Ammon's horn (tissue), 1 donor: ENCODE results near the gene RPS2.

Experiments
- DNase-seq: peaks from one replicate; pipeline ENCODE4 v3.0.0-alpha.2; 2016; ENCODE audit warnings: low spot score

The RPS2 gene

GRCh38 chr16:1998852-1999801 is 34.5 kb upstream of the RPS2 start:
- DNase-seq = no peak

GRCh38 chr16:1998360-1998835 is 33.8 kb upstream of the RPS2 start:
- DNase-seq = no peak

GRCh38 chr16:1997494-1998359 is 33.1 kb upstream of the RPS2 start:
- no peak for DNase-seq

GRCh38 chr16:1993731-1994131 is 29.1 kb upstream of the RPS2 start:
- DNase-seq = no peak

GRCh38 chr16:1992704-1993317 is 28.2 kb upstream of the RPS2 start:
- no peak for DNase-seq

- peak; percentile 83 for DNase-seq
These were observed 27.5 kb upstream of the RPS2 start for GRCh38 chr16:1991948-1992703.

- no peak for DNase-seq
These were observed 26.9 kb upstream of the RPS2 start for GRCh38 chr16:1991588-1991947.

- no peak for DNase-seq
These were observed 26.5 kb upstream of the RPS2 start for GRCh38 chr16:1991135-1991551.

- no peak for DNase-seq
These were observed 25.9 kb upstream of the RPS2 start for GRCh38 chr16:1990351-1991134.

- no peak for DNase-seq
These were observed 25.4 kb upstream of the RPS2 start for GRCh38 chr16:1990101-1990350.

GRCh38 chr16:1989209-1990100 is 24.8 kb upstream of the RPS2 start, which contains the start of gene SYNGR3:
Gene SYNGR3, plus strand, starts transcription at chr16:1989970. Its CDS starts 133 bp downstream, at chr16:1990103.
- no peak for DNase-seq

- DNase-seq = no peak
These were observed 22.6 kb upstream of the RPS2 start for GRCh38 chr16:1987198-1987597.

GRCh38 chr16:1985466-1986150 is 21.0 kb upstream of the RPS2 start:
- DNase-seq = no peak

GRCh38 chr16:1984347-1985225 is 20.0 kb upstream of the RPS2 start:
- DNase-seq = no peak

GRCh38 chr16:1983544-1984346 is 19.1 kb upstream of the RPS2 start, which contains the start of gene GFER:
Gene GFER, plus strand, starts transcription at chr16:1984193. Its CDS starts 26 bp downstream, at chr16:1984219.
- DNase-seq = peak; percentile 91

GRCh38 chr16:1982991-1983543 is 18.4 kb upstream of the RPS2 start:
- DNase-seq = no peak

- DNase-seq = peak; percentile 65
These were observed 17.4 kb upstream of the RPS2 start for GRCh38 chr16:1982013-1982433.
